Right lobe of liver (tissue), 6 donors: ENCODE measurements around the gene DACH1. TPM values are rescaled to one million over a fixed set of nuclear protein-coding genes. Genes with fewer than 3 reads are reported as not detected.

ENCODE experiments used
- ATAC-seq, 4 donors: fragments of 200-7000 bp; cut with Tn5 transposase; one replicate each; pipeline ENCODE4 v1.9.1; 2020; ENCODE audit warnings: mild to moderate bottlenecking in 4 of 4, moderate library complexity in 4 of 4
- DNase-seq, 3 donors: peaks; one replicate each; pipeline ENCODE4 v3.0.0-alpha.2; 2020
- H3K27ac ChIP-seq, 3 donors: fragments of 200-600 bp; one replicate each; pipeline ENCODE4 v1.8.0; 2022
- H3K27me3 ChIP-seq, 2 donors: fragments of 200-600 bp; one replicate each; pipeline ENCODE4 v1.8.0; 2022
- H3K36me3 ChIP-seq, 4 donors: fragments of 200-600 bp; sonication (generic) in 1 of 4; one replicate each; pipeline versions ENCODE4 v1.5.1 to v1.8.0; 2017 to 2022; ENCODE audit warnings: control low read depth in 1 of 4
- H3K4me1 ChIP-seq, 4 donors: fragments of 200-600 bp; sonication (generic) in 1 of 4; one replicate each; pipeline versions ENCODE4 v1.5.1 to v1.8.0; 2017 to 2022; ENCODE audit warnings: control low read depth in 1 of 4
- H3K4me3 ChIP-seq, 3 donors: fragments of 200-600 bp; one replicate each; pipeline ENCODE4 v1.8.0; 2022
- H3K9me3 ChIP-seq, 4 donors: fragments of 200-600 bp; sonication (generic) in 1 of 4; one replicate each; pipeline versions ENCODE4 v1.5.1 to v1.8.0; 2017 to 2022; ENCODE audit warnings: control low read depth in 1 of 4
- CTCF ChIP-seq, 4 donors: fragments of 200-600 bp in 3 of 4; fragments of 450-650 bp in 1 of 4; IDR thresholded peaks; one replicate each; pipeline versions ENCODE4 v1.5.1 to v1.8.0; 2016 to 2022; ENCODE audit warnings: antibody characterized with exemption in 4 of 4, mild to moderate bottlenecking in 2 of 4
- POLR2A ChIP-seq: fragments of 450-650 bp; IDR thresholded peaks from one replicate; pipeline ENCODE4 v1.6.1; 2017; ENCODE audit warnings: antibody characterized with exemption, mild to moderate bottlenecking
- WGBS: methylation state at CpG from one replicate; pipeline ENCODE4 v1.1.6; 2018; ENCODE audit warnings: low coverage, low lambda C conversion rate; ENCODE audit not compliant: insufficient coverage; ENCODE audit errors: missing lambda C conversion rate; 5-methylcytosine and 5-hydroxymethylcytosine counted together
- intact Hi-C, 2 donors: fragments of 100-400 bp; cut with DNase I; formaldehyde crosslinking; loops; one replicate each; pipeline versions ENCODE4 v1.11.2 to v1.14.1; 2022
- total RNA-seq, 6 experiments: library from RNA; depleted of rRNA in 2 of 6; stranded (reverse); fragments of >200 nt in 2 of 6; fragmentation: NEBNext Ultra II Directional in 3 of 6; extraction: Animal tissue kit (Norgen Biotek cat#: 25700) in 3 of 6; gene quantifications; one replicate each; pipeline versions ENCODE4 v1.1.0 to v1.2.4, GENCODE V29; 2016 to 2023
- donor health status: DM: no; HTN: yes; CAD: no.
- donor health status: DM: no; HTN: no; CAD: no.
- donor health status: DM: no; HTN: no; CAD: no.
- donor health status: DM: no; HTN: yes; CAD: no.
- donor health status: DM: no; HTN: yes; CAD: no.

The DACH1 gene
- total RNA-seq, 6 experiments from 2014 or later: 0.80 to 1.5 (median 0.94) TPM

GRCh38 chr13:71607575-71607974, 259.4 kb downstream of the DACH1 start:
- Histone ChIP-seq H3K9me3 (no peaks in the 10 kb centered on the region), H3K4me1 (no peaks in the 10 kb centered on the region), H3K27ac (no peak overlapping the region), H3K4me3 (no peak overlapping the region), H3K36me3 (no peaks in the 10 kb centered on the region), H3K27me3 (no peaks in the 10 kb centered on the region)
- TF ChIP-seq POLR2A: no peak
- TF ChIP-seq CTCF (IDR thresholded peaks at IDR 0.05): no peak
- DNase-seq (no peak), ATAC-seq (no peak)
- intact Hi-C loops: no loop called here
- WGBS: 33% methylated on average over 2 of the region's 2 CpGs

- Histone ChIP-seq H3K36me3 (no peaks in the 10 kb centered on the region), H3K27me3 (no peaks in the 10 kb centered on the region), H3K4me3 (no peak overlapping the region), H3K27ac (no peak overlapping the region), H3K9me3 (no peaks in the 10 kb centered on the region), H3K4me1 (no peaks in the 10 kb centered on the region)
- ATAC-seq (no peak), DNase-seq (no peak)
- TF ChIP-seq CTCF (IDR thresholded peaks at IDR 0.05) (no peak), POLR2A (no peak)
- intact Hi-C loops: no loop called here
Measured at GRCh38 chr13:71606818-71607217, 260.2 kb downstream of the DACH1 start.

GRCh38 chr13:71605744-71606143, 261.3 kb downstream of the DACH1 start:
- Histone ChIP-seq H3K4me1 (no peaks in the 10 kb centered on the region), H3K36me3 (no peaks in the 10 kb centered on the region), H3K27ac (no peak overlapping the region), H3K9me3 (no peaks in the 10 kb centered on the region), H3K27me3 (no peaks in the 10 kb centered on the region), H3K4me3 (no peak overlapping the region)
- ATAC-seq (no peak), DNase-seq (no peak)
- WGBS: 44% methylated on average over 2 of the region's 2 CpGs
- TF ChIP-seq CTCF (IDR thresholded peaks at IDR 0.05) (no peak), POLR2A (no peak)
- intact Hi-C loops: no loop called here

GRCh38 chr13:71603255-71603654, 263.7 kb downstream of the DACH1 start:
- no peak for ATAC-seq
- Histone ChIP-seq H3K4me1 (no peaks in the 10 kb centered on the region), H3K27ac (no peak overlapping the region), H3K4me3 (no peak overlapping the region), H3K36me3 (no peaks in the 10 kb centered on the region), H3K9me3 (no peaks in the 10 kb centered on the region), H3K27me3 (no peaks in the 10 kb centered on the region)
- no peak for TF ChIP-seq CTCF (IDR thresholded peaks at IDR 0.05)
- TF ChIP-seq POLR2A: no peak
- 48% methylated on average over 2 of the region's 2 CpGs for WGBS
- intact Hi-C loops: no loop called here
- no peak for DNase-seq

- Histone ChIP-seq H3K27me3 (no peaks in the 10 kb centered on the region), H3K36me3 (no peaks in the 10 kb centered on the region), H3K4me3 (no peak overlapping the region), H3K27ac (no peak overlapping the region), H3K4me1 (no peaks in the 10 kb centered on the region), H3K9me3 (no peaks in the 10 kb centered on the region)
- intact Hi-C loops: no loop called here
- no peak for ATAC-seq
- no peak for TF ChIP-seq CTCF (IDR thresholded peaks at IDR 0.05)
- TF ChIP-seq POLR2A: no peak
- no peak for DNase-seq
- 47% methylated on average over 3 of the region's 3 CpGs for WGBS
Measured at GRCh38 chr13:71602344-71602743, 264.7 kb downstream of the DACH1 start.
